GM12878 (cell line): ENCODE data around the gene B3GAT2.

Experiments
- EGR1 ChIP-seq, 2 experiments: IDR thresholded peaks; 1 replicate in 1 of 2; 2 replicates in 1 of 2; pipeline ENCODE4 v1.6.1; 2011 to 2012; ENCODE audit warnings: low read depth in 2 of 2, low read length in 2 of 2, borderline replicate concordance in 1 of 2, mild to moderate bottlenecking in 1 of 2, moderate library complexity in 1 of 2
- HDAC2 ChIP-seq: fragments of 200-600 bp; sonication (generic); IDR thresholded peaks from 2 replicates; pipeline ENCODE4 v1.6.1; 2017
- TF ChIP-seq, protein P1 (sequence below): IDR thresholded peaks from 2 replicates; pipeline ENCODE4 v1.6.1; 2012; ENCODE audit warnings: low read depth, low read length, improper control_type of control experiment

DNA sequence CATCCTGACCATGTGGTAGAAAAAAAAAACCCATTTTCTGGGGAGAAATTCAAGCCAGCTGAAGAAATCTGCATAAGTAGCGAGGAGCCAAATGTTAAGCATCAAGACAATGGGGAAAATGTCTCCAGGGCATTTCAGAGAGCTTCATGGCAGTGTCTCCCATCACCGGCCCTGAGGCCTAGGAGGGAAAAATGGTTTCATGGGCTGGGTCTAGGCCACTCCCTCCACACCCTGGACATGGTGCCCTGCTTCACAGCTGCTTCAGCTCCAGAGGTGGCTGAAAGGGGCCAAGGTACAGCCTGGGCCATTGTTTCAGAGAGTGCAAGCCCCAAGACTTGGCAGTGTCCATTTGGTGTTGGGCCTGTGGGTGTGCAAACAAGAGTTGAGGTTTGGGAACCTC lies 34.4 kb upstream of the B3GAT2 start:
- TF ChIP-seq, protein P1, sequence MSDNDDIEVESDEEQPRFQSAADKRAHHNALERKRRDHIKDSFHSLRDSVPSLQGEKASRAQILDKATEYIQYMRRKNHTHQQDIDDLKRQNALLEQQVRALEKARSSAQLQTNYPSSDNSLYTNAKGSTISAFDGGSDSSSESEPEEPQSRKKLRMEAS: no peak
- no peak for TF ChIP-seq EGR1 (IDR thresholded peaks at IDR 0.05; ENCODE audit: borderline replicate concordance in 1 of 2, low read depth in 2 of 2, low read length in 2 of 2)
- TF ChIP-seq HDAC2: no peak
